Hepatocyte (in vitro differentiated cells): ENCODE measurements around the gene PITHD1. TPM values are rescaled to one million over a fixed set of nuclear protein-coding genes. Genes with fewer than 3 reads are reported as not detected.

Experiments used
- DNase-seq: peaks from one replicate; pipeline ENCODE4 v3.0.0-alpha.2; 2016; ENCODE audit warnings: low spot score
- H2AFZ ChIP-seq: fragments of 200-600 bp; sonication (generic); 2 replicates; pipeline ENCODE4 v1.6.0; 2016; ENCODE audit warnings: antibody characterized with exemption, mild to moderate bottlenecking
- H3K27ac ChIP-seq: fragments of 200-600 bp; sonication (generic); 2 replicates; pipeline ENCODE4 v1.5.1; 2016; ENCODE audit warnings: mild to moderate bottlenecking
- H3K27me3 ChIP-seq: fragments of 200-600 bp; sonication (generic); 2 replicates; pipeline ENCODE4 v1.6.1; 2016
- H3K36me3 ChIP-seq: fragments of 200-600 bp; sonication (generic); replicated peaks from 2 replicates; pipeline ENCODE4 v1.5.1; 2016; ENCODE audit warnings: low read depth; ENCODE audit not compliant: insufficient read depth
- H3K4me1 ChIP-seq: fragments of 200-600 bp; sonication (generic); 2 replicates; pipeline ENCODE4 v1.5.1; 2016; ENCODE audit warnings: mild to moderate bottlenecking, moderate library complexity; ENCODE audit not compliant: insufficient read depth
- H3K4me2 ChIP-seq: fragments of 200-600 bp; sonication (generic); 2 replicates; pipeline ENCODE4 v1.6.0; 2016
- H3K4me3 ChIP-seq: fragments of 200-600 bp; sonication (generic); 2 replicates; pipeline ENCODE4 v1.5.1; 2016; ENCODE audit warnings: mild to moderate bottlenecking
- H3K79me2 ChIP-seq: fragments of 200-600 bp; sonication (generic); 2 replicates; pipeline ENCODE4 v1.6.0; 2017; ENCODE audit warnings: mild to moderate bottlenecking
- H3K9me2 ChIP-seq: fragments of 200-600 bp; sonication (generic); replicated peaks from 2 replicates; pipeline ENCODE4 v1.6.0; 2017; ENCODE audit warnings: mild to moderate bottlenecking; ENCODE audit not compliant: insufficient read depth
- H3K9me3 ChIP-seq: fragments of 200-600 bp; sonication (generic); 2 replicates; pipeline ENCODE4 v1.5.1; 2016; ENCODE audit warnings: low read depth, mild to moderate bottlenecking
- H4K20me1 ChIP-seq: fragments of 200-600 bp; sonication (generic); 2 replicates; pipeline ENCODE4 v1.6.0; 2016; ENCODE audit warnings: mild to moderate bottlenecking; ENCODE audit not compliant: insufficient read depth, poor library complexity, severe bottlenecking
- CTCF ChIP-seq: fragments of 200-600 bp; sonication (generic); IDR thresholded peaks from 2 replicates; pipeline ENCODE4 v1.5.1; 2016; ENCODE audit warnings: antibody characterized with exemption, mild to moderate bottlenecking; ENCODE audit not compliant: poor library complexity
- EZH2 ChIP-seq: fragments of 200-600 bp; sonication (generic); IDR thresholded peaks from 2 replicates; pipeline ENCODE4 v1.6.1; 2016; ENCODE audit warnings: antibody characterized with exemption, mild to moderate bottlenecking, borderline replicate concordance
- EZH2phosphoT487 ChIP-seq: fragments of 200-600 bp; sonication (generic); IDR thresholded peaks from one replicate; pipeline ENCODE4 v1.6.1; 2018; ENCODE audit warnings: antibody characterized with exemption, mild to moderate bottlenecking, low read depth, moderate library complexity; ENCODE audit not compliant: unreplicated experiment, severe bottlenecking
- WGBS: methylation state at CpG from one replicate; pipeline ENCODE4 v1.1.6; 2016; ENCODE audit warnings: low lambda C conversion rate; ENCODE audit errors: missing lambda C conversion rate; 5-methylcytosine and 5-hydroxymethylcytosine counted together
- polyA plus RNA-seq: library from polyadenylated mRNA; unstranded; fragments of >200 nt; fragmentation: Nextera tagmentation; extraction: Ambion mirVana; gene quantifications from 2 replicates; pipeline ENCODE4 v1.2.1, GENCODE V29; 2016
- total RNA-seq: library from RNA; depleted of rRNA; stranded (reverse); fragments of >200 nt; gene quantifications from 2 replicates; pipeline ENCODE4 v1.2.3, GENCODE V29; 2014

The PITHD1 gene
- total and polyA plus RNA-seq, 2 experiments from 2014 or later, result 29.3 to 49.4 TPM

GRCh38 chr1:23790696-23791515, 12.7 kb downstream of the PITHD1 start, which contains the start of gene LYPLA2:
Gene LYPLA2, plus strand, starts transcription at chr1:23791145. Its CDS starts 1,538 bp downstream, at chr1:23792683.
- no peaks in the 10 kb centered on the region for H3K27me3 ChIP-seq
- peak; percentile 96 for DNase-seq

GRCh38 chr1:23791516-23792047, 13.4 kb downstream of the PITHD1 start:
- no peak for TF ChIP-seq EZH2phosphoT487
- Histone ChIP-seq H2AFZ (peak overlapping the region; percentile 5), H3K4me3 (peak overlapping the region; percentile 61), H3K9me3 (no peaks in the 10 kb centered on the region), H3K79me2 (peaks cover 27% of the 10 kb centered on the region), H4K20me1 (no peaks in the 10 kb centered on the region), H3K27ac (peak overlapping the region; percentile 72), H3K36me3 (no peaks in the 10 kb centered on the region), H3K4me1 (peaks cover 11% of the 10 kb centered on the region), H3K4me2 (peak overlapping the region; percentile 82), H3K27me3 (no peaks in the 10 kb centered on the region), H3K9me2 (no peaks in the 10 kb centered on the region)
- WGBS, result 3% methylated on average over 12 of the region's 15 CpGs
- DNase-seq, result peak; percentile 49

More at GRCh38 chr1:23790696-23791515, 12.7 kb downstream of the PITHD1 start, which contains the start of gene LYPLA2:
- Histone ChIP-seq H2AFZ (peak within 1 kb of the TSS; percentile 61), H3K79me2 (peaks cover 27% of the 10 kb centered on the region), H3K4me1 (peaks cover 11% of the 10 kb centered on the region), H3K4me2 (peak within 1 kb of the TSS; percentile 82), H3K36me3 (no peaks in the 10 kb centered on the region), H3K9me2 (no peaks in the 10 kb centered on the region), H3K4me3 (peak within 1 kb of the TSS; percentile 61), H3K27ac (peak within 1 kb of the TSS; percentile 72), H3K9me3 (no peaks in the 10 kb centered on the region), H4K20me1 (no peaks in the 10 kb centered on the region)
- under 1% methylated on average over 34 of the region's 47 CpGs for WGBS
- TF ChIP-seq EZH2phosphoT487, result no peak
- TF ChIP-seq EZH2, result no peak

- H3K4me3 ChIP-seq, result peak overlapping the region; percentile 61
- no peaks in the 10 kb centered on the region for H4K20me1 ChIP-seq
- H2AFZ ChIP-seq, result no peak overlapping the region
- H3K36me3 ChIP-seq, result no peaks in the 10 kb centered on the region
- H3K79me2 ChIP-seq, result peaks cover 27% of the 10 kb centered on the region
- no peaks in the 10 kb centered on the region for H3K9me2 ChIP-seq
- no peak for DNase-seq
- H3K4me2 ChIP-seq, result peak overlapping the region; percentile 82
- H3K9me3 ChIP-seq, result no peaks in the 10 kb centered on the region
- no peak overlapping the region for H3K27ac ChIP-seq
- TF ChIP-seq EZH2 (no peak), EZH2phosphoT487 (no peak), CTCF (no peak)
- H3K4me1 ChIP-seq, result peaks cover 11% of the 10 kb centered on the region
- WGBS, result 81% methylated on average over 15 of the region's 19 CpGs
- H3K27me3 ChIP-seq, result no peaks in the 10 kb centered on the region
Observed at GRCh38 chr1:23792151-23792945, 14.1 kb downstream of the PITHD1 start.

GRCh38 chr1:23793018-23793781, 15.0 kb downstream of the PITHD1 start:
- peaks cover 27% of the 10 kb centered on the region for H3K79me2 ChIP-seq
- no peak overlapping the region for H3K4me3 ChIP-seq
- no peaks in the 10 kb centered on the region for H3K36me3 ChIP-seq
- peak overlapping the region; percentile 82 for H3K4me2 ChIP-seq
- TF ChIP-seq EZH2phosphoT487 (no peak), EZH2 (no peak), CTCF (no peak)
- peak; percentile 59 for DNase-seq
- peaks cover 11% of the 10 kb centered on the region for H3K4me1 ChIP-seq
- no peaks in the 10 kb centered on the region for H3K9me3 ChIP-seq
- no peak overlapping the region for H3K27ac ChIP-seq
- H2AFZ ChIP-seq, result no peak overlapping the region
- WGBS, result 87% methylated on average over 16 of the region's 16 CpGs
- H3K27me3 ChIP-seq, result no peaks in the 10 kb centered on the region
- no peaks in the 10 kb centered on the region for H4K20me1 ChIP-seq
- H3K9me2 ChIP-seq, result no peaks in the 10 kb centered on the region
